ENCODE results near the gene DOCK6.

DNA sequence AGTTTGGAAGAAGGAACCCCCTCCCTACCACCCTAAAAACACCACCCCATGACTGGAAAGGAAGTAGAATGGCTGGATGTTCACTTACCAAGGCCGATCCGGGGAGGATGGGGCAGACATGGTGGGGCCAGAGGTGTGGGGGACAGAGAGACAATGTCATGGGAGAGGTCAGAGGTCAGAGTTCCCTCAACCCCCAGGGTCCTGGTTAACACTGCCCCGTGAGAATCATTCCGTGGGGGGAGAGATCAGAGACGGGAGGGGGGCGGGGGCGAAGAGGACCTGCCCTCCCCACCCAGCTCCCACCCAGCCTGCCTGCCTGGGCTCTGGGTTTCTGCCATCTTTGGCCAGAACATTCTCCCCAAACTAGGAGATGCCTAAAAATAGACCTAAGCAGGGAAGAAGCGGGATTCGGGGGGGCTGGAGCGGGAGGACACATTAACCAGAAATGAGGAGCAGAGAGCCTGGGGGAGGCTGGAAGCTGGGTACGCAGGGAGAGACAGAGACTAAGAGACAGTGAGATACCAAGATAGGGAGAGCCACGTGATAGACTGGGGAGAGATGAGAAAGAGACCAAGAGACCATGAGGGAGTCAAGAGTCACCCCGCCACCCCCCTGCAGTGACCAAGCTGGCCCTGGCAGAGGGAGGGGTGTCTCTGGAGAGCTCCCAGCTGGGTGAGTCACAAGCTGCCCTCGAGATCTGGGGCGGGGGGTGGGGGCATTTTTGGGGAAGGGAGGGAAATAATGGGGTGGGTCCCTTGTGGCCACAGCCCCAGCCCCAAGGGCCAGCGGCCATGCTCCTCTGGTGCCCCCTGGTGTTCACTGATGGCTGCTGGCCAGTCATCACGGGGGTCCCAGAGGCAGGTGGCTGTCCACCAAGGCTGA is 58.9 kb downstream of the DOCK6 start:
- TF ChIP-seq EZH2phosphoT487 (IDR thresholded peaks at IDR 0.05; ENCODE audit: low read depth, severe bottlenecking, unreplicated experiment) (no peak), EZH2 (IDR thresholded peaks at IDR 0.05; ENCODE audit: borderline replicate concordance) (no peak)
- TF ChIP-seq, protein P1, sequence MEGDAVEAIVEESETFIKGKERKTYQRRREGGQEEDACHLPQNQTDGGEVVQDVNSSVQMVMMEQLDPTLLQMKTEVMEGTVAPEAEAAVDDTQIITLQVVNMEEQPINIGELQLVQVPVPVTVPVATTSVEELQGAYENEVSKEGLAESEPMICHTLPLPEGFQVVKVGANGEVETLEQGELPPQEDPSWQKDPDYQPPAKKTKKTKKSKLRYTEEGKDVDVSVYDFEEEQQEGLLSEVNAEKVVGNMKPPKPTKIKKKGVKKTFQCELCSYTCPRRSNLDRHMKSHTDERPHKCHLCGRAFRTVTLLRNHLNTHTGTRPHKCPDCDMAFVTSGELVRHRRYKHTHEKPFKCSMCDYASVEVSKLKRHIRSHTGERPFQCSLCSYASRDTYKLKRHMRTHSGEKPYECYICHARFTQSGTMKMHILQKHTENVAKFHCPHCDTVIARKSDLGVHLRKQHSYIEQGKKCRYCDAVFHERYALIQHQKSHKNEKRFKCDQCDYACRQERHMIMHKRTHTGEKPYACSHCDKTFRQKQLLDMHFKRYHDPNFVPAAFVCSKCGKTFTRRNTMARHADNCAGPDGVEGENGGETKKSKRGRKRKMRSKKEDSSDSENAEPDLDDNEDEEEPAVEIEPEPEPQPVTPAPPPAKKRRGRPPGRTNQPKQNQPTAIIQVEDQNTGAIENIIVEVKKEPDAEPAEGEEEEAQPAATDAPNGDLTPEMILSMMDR (IDR thresholded peaks at IDR 0.05; ENCODE audit: poor library complexity) = peak; percentile 75

All from hepatocyte (in vitro differentiated cells).